HG03159 (cell line): ENCODE measurements around the gene FEZ2.

Source experiments
- ATAC-seq: cut with Tn5 transposase; IDR thresholded peaks from one replicate; pipeline ENCODE4 v1.9.1; 2021; ENCODE audit warnings: mild to moderate bottlenecking, moderate library complexity; ENCODE audit not compliant: unreplicated experiment

Gene FEZ2

DNA sequence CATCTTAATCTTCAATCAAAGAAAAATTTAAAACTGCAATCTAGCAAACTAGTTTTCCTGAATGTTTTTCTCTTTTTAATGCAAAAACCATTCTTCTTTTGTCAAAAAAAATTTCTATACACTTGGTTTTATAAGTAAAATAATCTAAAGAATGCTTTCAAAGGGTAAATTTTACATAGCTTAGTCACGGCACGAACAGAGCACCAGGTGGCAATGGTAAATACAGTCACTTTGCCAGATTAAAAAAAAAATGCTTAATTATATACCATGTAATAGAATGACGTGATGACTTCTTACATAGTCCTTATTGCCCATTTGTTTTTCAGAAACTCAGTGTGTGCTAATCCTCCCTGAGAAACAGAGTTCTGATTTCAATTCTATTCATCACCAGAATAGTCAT is 10.4 kb downstream of the FEZ2 start:
- ATAC-seq = no peak

DNA sequence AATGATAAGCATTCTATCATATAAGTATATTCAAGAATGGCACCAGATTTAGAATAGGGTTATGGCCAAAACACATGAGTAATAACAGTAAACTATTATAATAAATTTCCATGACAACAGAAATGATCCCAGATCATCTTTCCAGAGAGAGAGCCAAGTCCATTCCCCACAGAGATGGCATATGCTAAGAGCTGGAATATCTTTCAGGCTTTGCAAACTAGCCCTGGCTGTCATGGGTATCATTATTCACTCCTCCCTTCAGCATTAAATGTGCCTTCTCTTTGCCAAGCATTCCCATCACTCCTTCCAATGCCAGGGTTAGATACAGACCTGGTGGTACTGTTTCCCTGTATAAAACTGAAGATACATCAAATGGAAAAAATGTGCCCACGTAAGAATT is 10.9 kb downstream of the FEZ2 start:
- no peak for ATAC-seq

DNA sequence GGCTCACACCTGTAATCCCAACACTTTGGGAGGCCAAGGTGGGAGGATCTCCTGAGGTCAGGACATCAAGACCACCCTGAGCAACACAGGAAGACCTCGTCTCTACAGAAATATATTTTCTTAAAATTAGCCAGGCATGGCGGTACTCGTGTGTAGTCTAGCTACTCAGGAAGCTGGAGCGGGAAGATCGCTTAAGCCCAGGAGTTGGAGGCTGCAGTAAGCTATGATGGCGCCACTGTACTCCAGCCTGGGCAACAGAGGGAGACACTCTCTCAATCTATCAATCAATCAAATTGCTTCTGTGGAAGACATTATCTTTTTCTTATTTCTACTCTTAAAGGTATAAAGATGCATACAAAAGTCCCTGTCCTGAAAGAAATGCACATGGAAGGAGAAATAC is 11.3 kb downstream of the FEZ2 start:
- no peak for ATAC-seq

DNA sequence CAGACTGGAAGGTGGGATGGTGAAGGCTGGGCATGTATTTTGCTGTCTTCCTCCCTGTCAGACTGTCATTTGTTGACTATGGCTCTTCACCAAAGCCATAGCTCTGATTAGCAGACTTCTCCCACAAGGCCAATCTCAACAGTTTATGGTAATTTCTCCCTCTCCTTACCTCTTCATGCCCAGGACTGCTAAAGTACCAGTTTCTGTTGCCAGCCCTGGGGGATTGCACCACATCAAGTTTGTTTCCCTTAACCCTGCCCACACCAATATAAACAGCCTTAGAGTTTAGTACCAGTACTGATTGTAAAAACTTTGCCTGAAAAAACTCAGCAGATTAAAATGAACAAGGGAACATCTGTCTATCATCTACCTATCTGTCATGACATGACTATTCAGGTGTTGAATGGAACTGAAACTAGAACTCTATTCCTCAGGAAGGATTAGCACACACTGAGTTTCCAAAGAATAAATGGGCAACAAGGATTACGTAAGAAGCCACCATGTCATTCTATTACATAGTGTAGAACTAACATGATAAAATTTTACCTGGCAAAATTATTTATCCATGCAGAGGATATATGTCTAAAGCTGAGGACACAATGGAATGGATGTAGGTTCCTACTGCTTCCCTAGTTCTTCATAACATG is 13.7 kb downstream of the FEZ2 start:
- ATAC-seq = no peak

DNA sequence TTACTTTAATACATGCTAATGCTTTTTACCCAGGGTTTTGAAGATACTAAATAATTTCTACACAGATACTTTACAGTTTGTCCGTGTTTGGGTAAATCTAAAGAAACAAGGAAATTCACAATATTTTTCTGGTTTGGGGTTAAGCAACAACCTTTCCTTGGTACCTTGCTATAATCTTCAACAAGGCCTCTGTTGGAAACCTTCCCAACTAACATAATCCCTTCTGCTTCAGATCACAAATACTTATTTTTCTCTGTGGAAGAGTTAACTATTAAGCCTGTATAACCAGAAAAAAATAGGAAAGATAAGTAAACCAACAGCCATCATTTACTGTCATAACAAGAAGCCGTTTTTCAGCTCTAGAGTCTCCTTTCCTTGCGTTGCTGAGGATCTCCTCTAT is 15.0 kb downstream of the FEZ2 start:
- no peak for ATAC-seq

DNA sequence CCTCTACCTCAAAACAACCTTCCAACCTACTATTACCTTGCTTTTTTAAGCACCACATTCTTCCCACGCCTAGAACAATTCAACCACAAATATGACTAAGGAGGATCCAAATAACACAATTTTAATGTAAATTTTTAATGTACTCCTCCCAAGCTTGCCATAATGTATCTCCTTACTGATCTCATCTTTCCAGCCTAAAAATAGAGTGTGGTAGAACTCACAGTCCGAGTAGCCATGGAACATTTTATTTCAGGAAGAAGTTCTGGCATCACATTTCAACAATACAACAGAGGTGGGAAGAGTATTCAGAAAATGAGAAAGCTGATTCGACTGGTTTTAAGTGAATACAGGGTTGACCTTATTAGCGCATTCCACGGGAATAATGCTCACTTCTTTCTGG is 15.4 kb downstream of the FEZ2 start:
- no peak for ATAC-seq

DNA sequence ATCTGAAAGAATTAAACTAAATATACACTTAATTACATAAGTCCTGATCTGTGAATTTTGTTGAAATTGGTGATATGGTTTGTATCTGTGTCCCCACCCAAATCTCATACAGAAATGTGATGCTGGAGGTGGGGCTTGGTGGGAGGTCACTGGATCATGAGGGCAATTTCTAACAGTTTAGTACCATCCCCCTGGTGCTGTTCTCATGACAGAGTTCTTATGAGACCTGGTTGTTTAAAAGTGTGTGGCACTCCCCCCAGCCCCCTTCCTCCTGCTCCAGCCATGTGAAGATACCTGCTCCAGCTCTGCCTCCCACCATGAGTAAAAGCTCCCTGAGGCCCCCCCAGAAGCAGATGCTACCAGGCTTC is 18.7 kb downstream of the FEZ2 start:
- no peak for ATAC-seq

DNA sequence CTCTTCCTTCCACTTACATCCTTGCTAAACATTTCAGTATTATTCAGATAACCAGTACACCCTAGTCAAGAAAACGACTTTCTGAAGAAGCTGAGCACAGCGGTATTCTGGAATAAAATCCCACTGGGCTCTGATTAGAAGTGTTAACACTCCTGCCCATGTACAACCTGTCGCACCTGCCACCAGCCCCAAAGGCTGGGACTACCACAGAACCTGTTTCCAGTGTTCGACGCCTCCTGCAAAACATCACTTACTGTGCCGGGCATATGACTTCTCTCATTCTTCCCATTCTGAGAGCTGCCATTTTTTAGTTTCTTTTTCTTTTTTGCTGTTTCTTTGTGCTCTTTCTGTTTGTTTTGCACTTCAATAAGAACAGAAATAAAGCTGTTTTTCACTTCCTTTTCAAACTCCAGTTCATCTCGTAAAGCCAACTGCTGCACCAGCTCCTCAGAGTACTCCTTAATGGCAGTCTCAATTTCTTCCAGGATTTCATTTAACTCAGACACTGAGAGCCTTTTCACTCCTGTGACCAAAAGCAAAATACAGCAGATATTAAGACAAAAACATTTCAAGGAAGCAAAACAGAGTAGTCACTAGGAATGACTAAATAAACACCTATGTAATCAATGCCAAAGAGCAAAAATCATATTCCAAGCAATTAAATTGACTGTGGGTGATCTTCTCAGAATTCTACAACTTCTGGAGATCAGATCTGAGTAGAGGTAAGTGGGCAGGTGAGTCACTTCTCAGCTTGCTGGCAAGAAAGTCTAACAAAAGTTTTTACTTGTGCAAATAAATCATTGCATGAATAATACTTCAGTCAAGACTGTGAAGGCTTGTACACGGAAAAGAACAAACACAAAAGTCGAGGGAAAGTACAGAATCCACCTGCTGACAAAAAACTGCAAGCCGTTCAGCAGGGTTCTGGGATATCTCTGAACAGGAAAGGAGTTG is 19.3 kb downstream of the FEZ2 start:
- no peak for ATAC-seq

DNA sequence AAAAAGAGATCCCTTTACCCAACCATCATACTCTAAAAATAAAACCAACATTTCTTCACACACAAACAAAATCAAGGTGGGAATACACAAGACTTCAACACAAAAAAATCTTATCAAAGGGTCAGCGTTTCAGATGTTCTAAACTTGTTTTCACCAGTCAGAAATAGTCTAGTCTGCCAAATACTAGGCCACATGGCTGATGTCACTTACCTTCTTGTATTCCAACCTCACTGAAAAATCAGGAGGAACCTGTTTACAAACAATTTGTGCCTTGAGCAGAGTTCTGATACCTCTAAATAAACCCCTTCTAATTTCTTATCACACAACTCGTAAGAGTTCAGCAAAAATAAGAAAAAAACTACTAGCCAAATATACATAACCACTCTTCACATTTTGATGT is 20.1 kb downstream of the FEZ2 start:
- no peak for ATAC-seq

DNA sequence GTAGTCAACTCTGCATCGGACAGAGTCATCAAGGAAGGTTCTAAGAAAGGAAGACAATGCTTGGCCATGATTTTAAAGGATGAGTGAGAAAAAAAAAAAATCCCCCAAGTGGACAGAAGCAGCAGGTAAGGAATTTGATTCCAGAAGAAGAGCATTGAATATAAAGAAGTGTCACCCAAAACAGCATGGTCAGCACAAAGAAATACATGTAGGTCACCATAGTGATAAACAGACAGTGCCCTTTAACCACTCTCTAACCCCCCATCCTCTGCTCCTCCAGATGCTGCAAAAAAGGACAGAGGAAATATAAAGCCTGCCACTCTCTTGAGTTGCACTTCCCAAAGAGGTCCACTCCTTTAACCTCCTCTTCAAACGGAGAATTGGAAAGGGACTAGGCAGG is 23.4 kb downstream of the FEZ2 start:
- ATAC-seq = no peak

DNA sequence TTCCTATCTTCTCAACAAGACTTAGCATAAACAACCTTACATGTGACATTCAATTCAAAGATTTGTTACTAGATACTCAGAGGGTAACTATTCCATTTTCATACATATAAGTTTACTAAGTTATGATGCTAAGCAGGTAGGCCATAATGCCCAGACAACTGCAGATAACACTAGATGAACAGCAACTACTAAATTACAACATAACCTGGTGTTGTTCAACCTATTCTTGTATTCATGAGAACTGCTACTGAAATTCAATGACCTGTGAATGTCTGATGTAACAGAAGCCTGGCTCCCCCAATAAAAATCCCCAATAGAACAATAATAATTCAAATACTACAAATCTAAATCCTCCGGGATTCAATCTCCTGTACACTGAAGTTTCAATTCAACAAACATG is 24.8 kb downstream of the FEZ2 start:
- no peak for ATAC-seq

DNA sequence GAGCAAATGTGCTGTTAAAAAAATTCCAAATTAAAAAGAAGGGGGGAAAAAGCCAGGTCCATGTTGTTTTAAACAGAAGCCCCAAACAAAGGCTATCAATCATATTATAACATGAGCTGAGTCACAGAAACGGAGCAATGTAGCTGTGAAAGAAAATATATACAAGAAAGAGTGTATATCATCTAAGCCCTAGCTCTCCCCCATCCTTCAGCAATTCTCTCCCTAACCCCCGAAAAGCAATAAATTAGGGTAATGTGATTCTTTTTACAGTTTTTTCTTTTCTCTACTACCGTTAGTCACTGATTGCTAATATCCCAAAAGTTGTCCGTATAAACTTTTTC is 25.3 kb downstream of the FEZ2 start:
- no peak for ATAC-seq

DNA sequence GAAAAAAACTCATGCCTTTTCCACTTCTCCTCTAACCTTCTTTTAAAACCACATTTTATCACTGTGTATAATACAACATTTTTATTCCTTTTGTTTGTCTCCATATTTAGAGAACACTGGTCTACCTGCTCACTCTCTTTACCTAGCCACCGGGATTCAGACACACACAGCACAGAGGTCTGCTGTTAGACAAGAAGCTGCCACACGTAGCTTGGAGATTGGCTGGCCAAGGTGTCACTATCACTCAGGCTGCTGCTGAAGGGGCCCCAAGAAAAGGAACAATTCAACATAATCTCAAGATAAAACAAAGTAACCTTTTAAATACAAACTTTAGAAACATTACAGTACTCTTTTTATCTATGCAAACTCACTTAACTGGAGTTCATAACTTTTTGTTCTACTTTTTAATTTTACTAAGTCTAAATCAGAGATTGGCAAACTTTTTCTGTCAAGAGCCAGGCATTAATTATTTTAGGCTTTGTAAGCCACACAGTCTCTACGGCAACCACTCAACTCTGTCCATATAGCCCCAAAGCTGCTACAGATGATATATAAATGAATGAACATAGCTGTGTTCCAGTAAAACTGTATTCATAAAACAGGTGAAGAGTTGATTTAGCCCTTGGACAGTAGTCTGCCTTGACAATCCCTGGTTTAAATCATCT is 25.8 kb downstream of the FEZ2 start:
- ATAC-seq = no peak

DNA sequence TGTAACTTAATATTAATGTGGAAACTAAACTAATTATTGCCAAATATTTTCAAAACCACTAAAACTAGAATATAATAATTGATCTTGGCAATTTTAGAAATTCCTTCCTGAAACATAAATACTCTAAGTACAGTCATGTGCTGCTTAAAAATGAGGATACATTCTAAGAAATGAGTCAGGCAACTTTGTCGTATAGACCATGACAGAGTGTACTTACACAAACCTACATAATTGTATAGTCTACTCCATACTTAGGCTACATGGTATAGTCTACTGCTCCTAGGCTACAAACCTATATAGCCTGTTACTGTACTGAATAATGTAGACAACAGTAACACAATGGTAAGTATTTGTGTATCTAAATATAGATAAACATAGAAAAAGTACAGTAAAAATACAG is 27.6 kb downstream of the FEZ2 start:
- no peak for ATAC-seq

DNA sequence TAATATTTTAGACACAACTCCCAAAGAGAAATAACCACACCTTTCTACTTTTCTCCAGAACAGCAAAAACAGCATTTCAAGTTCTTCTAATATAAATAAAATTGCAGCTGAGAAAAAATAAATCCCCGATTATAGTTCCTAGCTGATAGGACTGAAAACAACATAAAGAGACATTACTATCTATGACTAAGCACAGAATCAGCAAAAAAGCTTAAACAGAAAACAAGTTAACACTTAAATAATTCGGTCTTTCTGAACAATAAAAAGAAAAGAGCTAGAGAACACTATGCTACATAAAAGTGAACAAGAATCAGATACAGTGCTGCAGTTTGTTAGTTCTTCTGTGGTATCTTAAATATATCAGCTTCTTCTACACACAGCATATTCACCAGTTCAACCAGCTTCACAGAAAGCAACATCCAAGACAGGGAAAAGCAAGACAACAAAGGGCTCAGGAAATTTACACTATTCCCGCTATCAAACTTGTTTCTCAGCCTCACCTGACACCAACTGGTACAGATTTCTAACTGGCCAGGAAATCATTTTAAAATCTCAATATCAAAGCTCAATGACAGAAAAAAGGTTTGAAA is 28.6 kb downstream of the FEZ2 start:
- no peak for ATAC-seq

DNA sequence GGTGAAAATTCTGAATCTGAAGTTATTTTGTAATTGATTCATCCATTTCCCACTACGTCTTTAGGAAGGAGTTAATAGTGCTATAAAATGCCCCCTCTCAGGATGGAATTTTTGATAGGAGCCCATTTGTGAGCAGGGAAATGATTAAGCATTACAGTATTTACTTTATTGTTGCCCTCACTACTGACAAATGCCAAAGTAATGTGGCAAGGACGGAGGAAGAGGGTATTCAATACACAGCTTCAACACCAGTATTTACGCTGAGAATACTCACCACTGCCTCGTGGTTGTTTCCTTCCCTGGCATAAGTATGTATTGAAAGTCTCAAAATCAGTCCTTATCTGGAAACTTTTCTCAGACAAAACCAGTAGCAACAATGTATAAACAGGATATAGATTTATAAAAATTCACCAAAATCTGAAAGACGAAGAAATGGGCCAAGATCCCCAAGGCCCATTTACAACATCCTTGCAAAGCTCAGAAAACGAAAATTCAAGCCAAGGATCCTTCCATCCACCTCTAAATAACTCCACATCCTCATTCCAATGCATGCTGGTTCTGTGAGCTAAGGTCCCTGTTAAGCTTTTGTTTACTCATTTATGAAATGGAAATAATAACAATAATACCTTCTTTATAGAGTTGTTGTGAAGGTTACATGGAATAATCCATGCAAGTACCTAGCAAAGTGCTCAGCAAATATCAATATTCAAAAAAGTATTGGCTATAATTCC is 29.3 kb downstream of the FEZ2 start:
- ATAC-seq = no peak

DNA sequence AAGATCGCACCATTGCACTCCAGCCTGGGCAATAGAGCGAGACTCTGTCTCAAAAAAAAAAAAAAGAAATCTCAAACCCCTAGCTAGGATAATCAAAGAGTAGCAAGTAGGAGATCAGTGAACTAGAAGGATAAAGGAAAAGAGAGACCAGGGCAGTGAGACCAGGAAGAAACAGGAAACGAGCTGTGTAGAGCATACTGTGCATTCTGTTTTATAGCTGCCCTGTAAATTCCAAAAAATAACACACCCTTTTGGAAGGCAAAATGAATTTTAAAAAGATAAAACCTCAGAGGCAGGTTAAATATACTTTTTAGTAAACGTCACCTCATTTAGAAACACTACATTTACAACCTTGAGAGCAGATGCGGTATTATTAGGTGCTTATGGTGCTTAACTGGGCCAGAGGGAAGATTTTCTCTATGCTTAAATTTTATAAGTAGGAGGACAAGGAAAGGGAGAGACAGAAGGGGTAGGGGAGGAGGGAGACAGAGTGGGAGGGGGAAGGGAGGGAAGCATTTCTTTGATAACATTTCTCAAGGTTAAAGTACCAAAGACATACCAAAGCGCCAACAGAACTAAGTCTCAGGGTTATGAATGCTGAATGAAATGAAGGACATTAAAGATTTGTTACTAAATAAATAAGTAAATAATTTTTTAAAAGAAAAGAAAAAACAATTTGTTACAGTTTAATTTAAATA is 30.1 kb downstream of the FEZ2 start:
- no peak for ATAC-seq

DNA sequence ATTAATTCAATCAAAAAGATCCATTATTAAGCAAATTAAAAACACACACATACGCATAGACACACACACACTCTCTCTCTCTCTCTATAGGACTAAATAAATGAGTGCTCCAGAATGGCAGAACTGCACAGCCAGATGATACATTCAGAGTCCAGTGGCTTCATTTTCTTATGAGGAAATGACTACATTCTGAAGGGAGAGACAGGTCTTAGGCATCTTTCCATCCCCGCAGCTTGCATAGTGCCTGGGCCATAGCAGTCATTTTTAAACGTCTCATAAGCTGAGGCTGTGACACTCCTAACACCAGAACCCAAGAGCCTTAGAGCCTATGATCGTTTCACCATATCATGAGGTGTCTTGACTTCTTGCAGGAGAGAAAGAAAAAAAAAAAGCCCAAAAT is 31.1 kb downstream of the FEZ2 start:
- no peak for ATAC-seq

DNA sequence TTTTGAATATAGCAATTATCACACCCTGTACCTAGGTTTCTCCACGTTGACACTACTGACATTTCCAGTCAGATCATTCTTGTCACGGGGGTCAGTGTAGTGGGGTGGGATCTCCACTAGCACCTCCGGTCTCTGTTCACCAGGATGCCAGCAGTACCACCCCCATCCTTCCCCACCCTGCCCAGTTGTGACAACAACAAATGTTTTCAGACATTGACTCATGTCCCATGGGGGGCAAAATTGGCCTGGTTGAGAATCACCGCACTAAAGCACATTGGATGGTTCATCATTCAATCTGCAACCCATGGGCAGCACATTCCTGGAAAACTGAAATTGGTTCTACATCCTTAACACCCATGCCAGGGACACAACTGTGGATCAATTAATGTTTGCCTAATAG is 32.3 kb downstream of the FEZ2 start:
- no peak for ATAC-seq

DNA sequence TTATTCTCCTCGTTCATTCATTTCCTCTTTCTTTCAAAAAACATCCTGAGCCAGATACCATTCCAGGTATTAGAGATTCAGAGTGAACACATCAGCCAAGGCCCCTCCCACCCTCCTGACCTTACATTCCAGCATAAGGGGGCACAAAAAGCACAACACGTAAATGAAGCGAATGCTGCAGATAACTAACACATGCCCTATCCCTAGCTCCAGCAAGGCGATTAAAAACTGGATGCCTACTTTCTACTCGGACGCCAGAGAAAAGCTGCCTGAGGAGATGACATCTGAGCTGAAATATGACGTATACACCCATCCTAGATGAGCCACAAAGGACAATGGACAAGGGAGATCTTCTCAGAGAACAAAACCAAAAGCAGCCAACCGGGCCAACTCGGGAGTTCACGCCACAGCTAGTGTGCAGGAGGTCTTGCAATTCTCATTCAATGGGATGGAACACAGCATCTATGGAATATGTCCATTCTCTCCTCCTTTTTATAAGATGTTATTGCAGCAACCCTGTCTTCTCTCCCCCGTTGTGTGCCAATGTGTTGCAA is 33.5 kb downstream of the FEZ2 start:
- ATAC-seq = no peak
